Keratinocyte (primary cell): ENCODE results near the gene ACOXL. TPM values are rescaled to one million over a fixed set of nuclear protein-coding genes. Genes with fewer than 3 reads are reported as not detected.

Experiments used
- DNase-seq: peaks from one replicate; pipeline ENCODE4 v3.0.0-alpha.2; 2011; ENCODE audit warnings: low read depth, missing footprints, low spot score
- FAIRE-seq: peaks from 2 replicates; lab custom pipeline; 2011; peaks lifted over from hg19 to GRCh38; lab: Jason Lieb, UNC
- H2AFZ ChIP-seq: 2 replicates; pipeline ENCODE4 v1.6.0; 2012; ENCODE audit warnings: low read length, control low read depth, inconsistent platforms; ENCODE audit not compliant: control insufficient read depth
- H3K27ac ChIP-seq: 2 replicates; pipeline ENCODE4 v1.5.1; 2011; ENCODE audit warnings: low read length; ENCODE audit not compliant: control insufficient read depth, insufficient read depth
- H3K27me3 ChIP-seq: 3 replicates; pipeline ENCODE4 v1.6.0; 2011; ENCODE audit warnings: low read length; ENCODE audit not compliant: control insufficient read depth, insufficient read depth; ENCODE audit errors: extremely low read depth
- H3K36me3 ChIP-seq, 2 experiments: 2 replicates in 1 of 2; 3 replicates in 1 of 2; pipeline ENCODE4 v1.5.1; 2011; ENCODE audit warnings: low read length in 2 of 2, mild to moderate bottlenecking in 1 of 2; ENCODE audit not compliant: control insufficient read depth in 2 of 2, insufficient read depth in 2 of 2; ENCODE audit errors: extremely low read depth in 1 of 2
- H3K4me1 ChIP-seq: 3 replicates; pipeline ENCODE4 v1.5.1; 2011; ENCODE audit warnings: low read length; ENCODE audit not compliant: control insufficient read depth, insufficient read depth; ENCODE audit errors: extremely low read depth
- H3K4me2 ChIP-seq: 3 replicates; pipeline ENCODE4 v1.6.0; 2011; ENCODE audit warnings: low read depth, low read length; ENCODE audit not compliant: control insufficient read depth, insufficient read depth; ENCODE audit errors: extremely low read depth
- H3K4me3 ChIP-seq, 3 experiments: fragments of 200-600 bp in 1 of 3; sonication (generic) in 1 of 3; 2 replicates in 2 of 3; 3 replicates in 1 of 3; pipeline ENCODE4 v1.5.1; 2011 to 2016; ENCODE audit warnings: low read length in 3 of 3, mild to moderate bottlenecking in 3 of 3, control low read depth in 2 of 3, inconsistent platforms in 1 of 3, low read depth in 1 of 3, mixed read lengths in 1 of 3, mixed run types in 1 of 3, moderate library complexity in 1 of 3; ENCODE audit not compliant: control insufficient read depth in 2 of 3, insufficient read depth in 2 of 3; ENCODE audit errors: extremely low read depth in 1 of 3
- H3K79me2 ChIP-seq: 2 replicates; pipeline ENCODE4 v1.6.0; 2012; ENCODE audit warnings: low read length; ENCODE audit not compliant: control insufficient read depth, insufficient read depth
- H3K9ac ChIP-seq: 3 replicates; pipeline ENCODE4 v1.6.0; 2011; ENCODE audit warnings: low read length; ENCODE audit not compliant: control insufficient read depth, insufficient read depth; ENCODE audit errors: extremely low read depth
- H3K9me1 ChIP-seq: 3 replicates; pipeline ENCODE4 v1.6.0; 2011; ENCODE audit warnings: low read length; ENCODE audit not compliant: control insufficient read depth, insufficient read depth; ENCODE audit errors: extremely low read depth
- H3K9me3 ChIP-seq: 2 replicates; pipeline ENCODE4 v1.5.1; 2012; ENCODE audit warnings: low read depth, low read length; ENCODE audit not compliant: control insufficient read depth
- H4K20me1 ChIP-seq: 3 replicates; pipeline ENCODE4 v1.6.0; 2011; ENCODE audit warnings: low read length; ENCODE audit not compliant: control insufficient read depth, insufficient read depth; ENCODE audit errors: extremely low read depth
- EZH2 ChIP-seq: IDR thresholded peaks from one replicate; pipeline ENCODE4 v1.6.1; 2012; ENCODE audit warnings: inconsistent platforms, mild to moderate bottlenecking, low read length, moderate library complexity
- dilution Hi-C: fragments of 300-500 bp; cut with MboI; formaldehyde crosslinking; loops from one replicate; pipeline ENCODE4 v1.7.0; 2020; ENCODE audit warnings: low sequenced_read_pairs; ENCODE audit not compliant: extremely low pct_ligation_motif_present
- polyA plus RNA-seq, 5 experiments: library from polyadenylated mRNA; depleted of rRNA in 3 of 5; stranded (reverse) in 3 of 5; stranded (forward) in 1 of 5; unstranded in 1 of 5; fragments of >200 nt; gene quantifications; 1 replicate in 1 of 5; 2 replicates in 3 of 5; 3 replicates in 1 of 5; pipeline versions ENCODE4 v1.2.1 to v1.2.3, GENCODE V29; 2011 to 2012; ENCODE audit warnings: missing spikeins in 2 of 5, low read depth in 1 of 5, low replicate concordance in 1 of 5
- TF ChIP-seq, protein P1 (sequence below), 3 experiments: IDR thresholded peaks in 1 of 3; conservative IDR thresholded peaks in 1 of 3; optimal IDR thresholded peaks in 1 of 3; 2 replicates in 2 of 3; 3 replicates in 1 of 3; pipeline versions ENCODE3 to v1.5.1; 2011; ENCODE audit warnings: low read length in 3 of 3, mild to moderate bottlenecking in 3 of 3, moderate library complexity in 2 of 3, control low read depth in 1 of 3, inconsistent platforms in 1 of 3; ENCODE audit not compliant: insufficient read depth in 2 of 3; ENCODE audit errors: extremely low read depth in 1 of 3

Gene ACOXL
- polyA plus RNA-seq, 1 donor (not counting 4 experiments of a cell fraction or from before 2014, with no cell fraction given) = 0.04 TPM

DNA sequence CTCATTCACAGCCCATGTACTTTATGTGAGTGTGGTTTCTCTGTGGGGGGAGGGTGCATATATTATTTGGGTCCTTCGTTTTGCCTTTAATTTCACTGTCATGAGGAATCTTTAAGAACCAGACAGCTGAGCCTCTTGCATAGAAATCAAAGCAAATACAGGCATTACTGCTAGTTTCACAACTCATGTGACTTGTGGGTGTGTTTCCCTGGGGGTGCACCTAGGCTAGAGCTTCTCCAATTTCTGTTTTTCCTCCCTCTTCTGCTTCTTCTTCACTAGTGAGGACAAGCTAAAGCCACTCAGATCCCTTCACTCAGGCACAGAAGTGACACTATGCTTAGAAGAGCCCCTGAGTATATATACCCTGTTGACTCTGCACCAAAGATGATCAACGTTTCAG, 131.4 kb downstream of the ACOXL start:
- no peak for FAIRE-seq
- Histone ChIP-seq H3K79me2 (no peaks in the 10 kb centered on the region), H2AFZ (no peak overlapping the region), H3K9me3 (no peaks in the 10 kb centered on the region), H4K20me1 (no peaks in the 10 kb centered on the region), H3K9ac (no peak overlapping the region), H3K36me3 (no peaks in the 10 kb centered on the region), H3K4me1 (no peaks in the 10 kb centered on the region), H3K9me1 (no peaks in the 10 kb centered on the region), H3K27ac (no peak overlapping the region), H3K4me2 (no peak overlapping the region), H3K4me3 (no peak overlapping the region), H3K27me3 (peaks cover 23% of the 10 kb centered on the region)
- DNase-seq = no peak
- TF ChIP-seq EZH2 = no peak
- dilution Hi-C loops = no loop called here

DNA sequence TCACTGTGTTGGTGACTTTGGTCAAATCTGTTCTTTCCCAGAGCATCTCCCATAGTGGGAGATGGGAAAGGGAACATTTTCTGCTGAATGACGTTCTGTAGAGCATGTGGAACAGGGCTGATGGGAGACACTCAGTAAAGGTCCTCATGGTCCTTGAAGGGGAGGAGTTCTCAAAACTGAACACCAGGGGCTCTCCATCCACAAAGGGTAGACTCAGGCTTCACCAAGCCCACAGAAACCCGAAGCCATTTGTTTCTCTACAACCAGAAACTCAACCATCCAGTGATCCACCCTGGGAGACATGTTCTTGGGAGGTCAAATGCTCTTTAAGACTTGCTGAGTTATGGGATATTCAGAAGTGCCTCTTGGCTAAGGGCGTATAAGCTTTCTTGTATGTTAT, 131.8 kb downstream of the ACOXL start:
- H3K4me1 ChIP-seq = no peaks in the 10 kb centered on the region
- no peak overlapping the region for H2AFZ ChIP-seq
- no peak overlapping the region for H3K9ac ChIP-seq
- no peak overlapping the region for H3K4me3 ChIP-seq
- no peak overlapping the region for H3K4me2 ChIP-seq
- no peaks in the 10 kb centered on the region for H4K20me1 ChIP-seq
- FAIRE-seq (no peak), DNase-seq (no peak)
- no peaks in the 10 kb centered on the region for H3K9me3 ChIP-seq
- H3K36me3 ChIP-seq = no peaks in the 10 kb centered on the region
- H3K79me2 ChIP-seq = no peaks in the 10 kb centered on the region
- peaks cover 22% of the 10 kb centered on the region for H3K27me3 ChIP-seq
- TF ChIP-seq, protein P1, sequence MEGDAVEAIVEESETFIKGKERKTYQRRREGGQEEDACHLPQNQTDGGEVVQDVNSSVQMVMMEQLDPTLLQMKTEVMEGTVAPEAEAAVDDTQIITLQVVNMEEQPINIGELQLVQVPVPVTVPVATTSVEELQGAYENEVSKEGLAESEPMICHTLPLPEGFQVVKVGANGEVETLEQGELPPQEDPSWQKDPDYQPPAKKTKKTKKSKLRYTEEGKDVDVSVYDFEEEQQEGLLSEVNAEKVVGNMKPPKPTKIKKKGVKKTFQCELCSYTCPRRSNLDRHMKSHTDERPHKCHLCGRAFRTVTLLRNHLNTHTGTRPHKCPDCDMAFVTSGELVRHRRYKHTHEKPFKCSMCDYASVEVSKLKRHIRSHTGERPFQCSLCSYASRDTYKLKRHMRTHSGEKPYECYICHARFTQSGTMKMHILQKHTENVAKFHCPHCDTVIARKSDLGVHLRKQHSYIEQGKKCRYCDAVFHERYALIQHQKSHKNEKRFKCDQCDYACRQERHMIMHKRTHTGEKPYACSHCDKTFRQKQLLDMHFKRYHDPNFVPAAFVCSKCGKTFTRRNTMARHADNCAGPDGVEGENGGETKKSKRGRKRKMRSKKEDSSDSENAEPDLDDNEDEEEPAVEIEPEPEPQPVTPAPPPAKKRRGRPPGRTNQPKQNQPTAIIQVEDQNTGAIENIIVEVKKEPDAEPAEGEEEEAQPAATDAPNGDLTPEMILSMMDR (optimal IDR thresholded peaks at IDR 0.05 in 1 of 3, IDR thresholded peaks at IDR 0.05 in 1 of 3, conservative IDR thresholded peaks at IDR 0.05 in 1 of 3; ENCODE audit: extremely low read depth in 1 of 3, insufficient read depth in 2 of 3, low read length in 3 of 3) = no peak
- TF ChIP-seq EZH2 = no peak
- no peaks in the 10 kb centered on the region for H3K9me1 ChIP-seq
- dilution Hi-C loops = no loop called here
- no peak overlapping the region for H3K27ac ChIP-seq

DNA sequence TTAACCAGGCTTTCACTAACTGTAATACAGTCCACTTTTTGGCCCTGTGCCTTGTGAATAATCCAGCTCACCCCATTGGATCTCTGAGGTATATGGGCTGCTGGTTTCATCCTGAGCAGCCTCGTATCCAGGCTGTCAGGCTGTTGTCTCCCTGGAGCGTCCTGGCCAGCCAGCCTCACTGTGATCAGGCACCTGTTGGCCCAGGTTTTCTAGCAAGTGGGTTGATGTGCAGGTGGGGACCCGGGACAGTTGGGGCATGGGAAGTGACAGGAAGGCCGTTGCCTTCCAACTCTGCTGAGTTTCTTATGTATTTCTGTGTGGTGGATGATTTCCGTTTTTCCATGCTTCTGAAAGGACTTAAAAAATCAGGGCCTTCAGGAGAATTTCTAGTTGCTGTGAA, 132.4 kb downstream of the ACOXL start:
- H4K20me1 ChIP-seq = no peaks in the 10 kb centered on the region
- peaks cover 17% of the 10 kb centered on the region for H3K27me3 ChIP-seq
- H3K9ac ChIP-seq = no peak overlapping the region
- no peaks in the 10 kb centered on the region for H3K9me3 ChIP-seq
- dilution Hi-C loops = no loop called here
- no peaks in the 10 kb centered on the region for H3K9me1 ChIP-seq
- DNase-seq = no peak
- TF ChIP-seq, protein P1 (optimal IDR thresholded peaks at IDR 0.05 in 1 of 3, IDR thresholded peaks at IDR 0.05 in 1 of 3, conservative IDR thresholded peaks at IDR 0.05 in 1 of 3; ENCODE audit: extremely low read depth in 1 of 3, insufficient read depth in 2 of 3, low read length in 3 of 3) = no peak
- no peak for TF ChIP-seq EZH2
- H3K4me3 ChIP-seq = no peak overlapping the region
- no peak overlapping the region for H3K27ac ChIP-seq
- no peak overlapping the region for H3K4me2 ChIP-seq
- H3K4me1 ChIP-seq = no peaks in the 10 kb centered on the region
- H2AFZ ChIP-seq = no peak overlapping the region
- H3K79me2 ChIP-seq = no peaks in the 10 kb centered on the region
- no peaks in the 10 kb centered on the region for H3K36me3 ChIP-seq
- FAIRE-seq = no peak
